ENCODE measurements around the gene USP33.
"Not testable (repeated sequence)": the region's sequence is repeated elsewhere in the genome, so short reads cannot be mapped to it uniquely, and the experiment has no call there.

Gene USP33

DNA sequence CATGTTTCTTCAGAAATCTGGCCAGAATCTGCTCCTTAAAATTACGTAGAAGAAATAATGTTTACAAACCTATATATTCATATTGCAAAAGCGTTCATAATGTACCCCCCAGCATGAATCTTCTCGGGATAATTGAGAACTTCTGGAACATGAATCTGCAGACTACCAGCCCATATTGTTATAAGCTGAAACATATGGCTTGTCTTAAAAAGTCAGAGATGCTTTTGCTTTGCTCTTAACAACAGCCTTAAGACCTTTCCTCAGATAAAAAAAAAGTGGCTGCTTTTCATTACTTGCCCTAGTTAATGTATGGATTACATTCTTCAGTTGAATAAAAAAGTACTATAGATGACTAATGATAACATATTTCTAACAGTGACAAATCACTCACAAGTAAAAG is 62.2 kb downstream of the USP33 start:
- H3K27ac ChIP-seq (ENCODE audit: low read depth, low read length) = no peak overlapping the region
- no peaks in the 10 kb centered on the region for H3K27me3 ChIP-seq (ENCODE audit: control insufficient read depth in 1 of 2, insufficient read depth in 2 of 2, low read length in 2 of 2)
- no peak overlapping the region for H3K9ac ChIP-seq (ENCODE audit: low read depth in 1 of 2, low read length in 2 of 2)
- H3K4me1 ChIP-seq (ENCODE audit: control insufficient read depth in 1 of 2, insufficient read depth in 2 of 2, low read length in 2 of 2) = no peaks in the 10 kb centered on the region
- peaks cover 0 to 29% of the 10 kb centered on the region in 2 donors for H3K36me3 ChIP-seq (ENCODE audit: control insufficient read depth in 1 of 2, insufficient read depth in 2 of 2, low read length in 2 of 2)
- no peaks in the 10 kb centered on the region for H3K9me3 ChIP-seq (ENCODE audit: control insufficient read depth in 1 of 2, low read length in 2 of 2)
- no peak overlapping the region for H3K4me3 ChIP-seq (ENCODE audit: low read depth in 1 of 2, low read length in 2 of 2)

DNA sequence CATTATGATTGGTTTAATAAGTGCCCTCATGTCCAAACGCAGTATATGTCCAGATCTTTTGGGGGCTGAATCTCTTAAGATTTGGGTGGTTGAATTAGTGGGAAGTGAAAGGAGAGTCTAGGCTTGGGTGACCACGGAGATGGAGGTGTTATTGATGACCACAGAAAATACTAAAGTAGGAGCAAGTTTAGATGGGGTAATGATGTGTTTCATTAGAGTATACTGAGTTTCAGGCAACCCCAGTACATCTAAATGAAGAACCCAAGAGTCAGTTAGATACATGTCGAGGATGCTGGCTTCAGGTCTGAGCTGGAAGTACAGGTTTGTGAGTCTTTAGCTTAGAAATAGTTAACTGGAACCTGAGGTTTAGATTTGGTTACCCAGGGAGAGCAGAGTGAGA is 70.7 kb downstream of the USP33 start:
- Histone ChIP-seq H3K9ac (ENCODE audit: low read depth in 1 of 2, low read length in 2 of 2) (no peak overlapping the region), H3K27ac (ENCODE audit: low read depth, low read length) (no peak overlapping the region), H3K27me3 (ENCODE audit: control insufficient read depth in 1 of 2, insufficient read depth in 2 of 2, low read length in 2 of 2) (no peaks in the 10 kb centered on the region), H3K36me3 (ENCODE audit: control insufficient read depth in 1 of 2, insufficient read depth in 2 of 2, low read length in 2 of 2) (peaks cover 0 to 7% of the 10 kb centered on the region in 2 donors), H3K4me1 (ENCODE audit: control insufficient read depth in 1 of 2, insufficient read depth in 2 of 2, low read length in 2 of 2) (peaks cover 3 to 4% of the 10 kb centered on the region in 2 donors), H3K4me3 (ENCODE audit: low read depth in 1 of 2, low read length in 2 of 2) (no peak overlapping the region), H3K9me3 (ENCODE audit: control insufficient read depth in 1 of 2, low read length in 2 of 2) (no peaks in the 10 kb centered on the region)

- Histone ChIP-seq H3K4me1 (ENCODE audit: control insufficient read depth in 1 of 2, insufficient read depth in 2 of 2, low read length in 2 of 2) (peaks cover 7 to 8% of the 10 kb centered on the region in 2 donors), H3K9ac (ENCODE audit: low read depth in 1 of 2, low read length in 2 of 2) (no peak overlapping the region), H3K36me3 (ENCODE audit: control insufficient read depth in 1 of 2, insufficient read depth in 2 of 2, low read length in 2 of 2) (no peaks in the 10 kb centered on the region), H3K27me3 (ENCODE audit: control insufficient read depth in 1 of 2, insufficient read depth in 2 of 2, low read length in 2 of 2) (no peaks in the 10 kb centered on the region), H3K4me3 (ENCODE audit: low read depth in 1 of 2, low read length in 2 of 2) (peak overlapping the region in 1 of 2 donors; percentile 40), H3K9me3 (ENCODE audit: control insufficient read depth in 1 of 2, low read length in 2 of 2) (no peaks in the 10 kb centered on the region), H3K27ac (ENCODE audit: low read depth, low read length) (no peak overlapping the region)
These were observed 72.1 kb downstream of the USP33 start for GRCh38 chr1:77687519-77687906.

GRCh38 chr1:77686796-77687518 is 72.7 kb downstream of the USP33 start:
- no peak overlapping the region for H3K27ac ChIP-seq (ENCODE audit: low read depth, low read length)
- H3K9ac ChIP-seq (ENCODE audit: low read depth in 1 of 2, low read length in 2 of 2) = no peak overlapping the region
- H3K36me3 ChIP-seq (ENCODE audit: control insufficient read depth in 1 of 2, insufficient read depth in 2 of 2, low read length in 2 of 2) = no peaks in the 10 kb centered on the region
- no peaks in the 10 kb centered on the region for H3K27me3 ChIP-seq (ENCODE audit: control insufficient read depth in 1 of 2, insufficient read depth in 2 of 2, low read length in 2 of 2)
- peaks cover 7 to 8% of the 10 kb centered on the region in 2 donors for H3K4me1 ChIP-seq (ENCODE audit: control insufficient read depth in 1 of 2, insufficient read depth in 2 of 2, low read length in 2 of 2)
- no peak overlapping the region for H3K4me3 ChIP-seq (ENCODE audit: low read depth in 1 of 2, low read length in 2 of 2)
- peaks cover 0 to 2% of the 10 kb centered on the region in 2 donors for H3K9me3 ChIP-seq (ENCODE audit: control insufficient read depth in 1 of 2, low read length in 2 of 2)

DNA sequence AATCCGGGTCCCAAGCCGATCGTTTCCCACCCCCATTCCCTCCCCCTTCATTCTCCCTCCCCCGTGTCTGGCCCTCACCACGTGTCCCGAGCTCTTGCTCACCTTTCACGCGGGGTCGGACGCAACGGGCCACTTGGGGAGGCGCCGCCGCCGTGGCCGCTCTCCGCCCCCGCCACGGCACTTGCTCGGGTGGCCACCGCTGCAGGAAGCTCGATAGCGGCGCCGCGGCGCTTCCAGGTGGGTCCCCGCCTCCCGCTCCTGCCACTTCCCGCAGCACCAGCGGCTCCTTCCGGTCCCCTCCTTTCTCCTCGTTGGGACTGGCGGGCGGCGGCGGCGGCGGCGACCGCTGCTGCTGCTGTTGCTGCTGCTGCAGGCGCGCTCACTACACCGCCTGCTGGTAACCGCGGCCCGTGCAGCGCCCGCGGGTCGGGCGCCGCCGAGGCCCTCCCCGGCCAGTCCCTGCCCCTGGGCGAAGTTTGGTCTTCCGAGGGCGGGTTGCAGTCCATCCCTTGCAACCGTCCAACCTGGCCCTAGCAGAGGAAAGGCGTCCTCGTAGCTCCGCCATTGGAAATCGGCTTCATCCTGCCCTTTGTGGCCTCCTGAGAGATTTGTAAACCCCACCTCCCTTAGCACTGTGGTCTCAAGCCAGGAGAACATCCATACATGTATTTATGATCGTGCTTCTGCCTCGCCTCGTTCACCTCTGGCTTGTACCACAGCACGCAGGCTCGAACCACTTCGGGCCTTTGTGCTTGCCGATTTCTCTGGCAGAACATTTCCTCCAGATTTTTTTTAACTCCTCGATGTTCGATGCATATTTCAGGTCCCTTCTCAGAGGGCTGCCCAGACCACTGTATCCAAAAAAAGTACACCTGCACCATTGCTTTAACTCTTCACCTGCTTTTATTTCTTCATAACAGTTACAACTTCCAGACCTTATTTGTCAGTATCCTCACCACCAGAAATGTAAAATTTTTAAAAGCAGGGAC is 76.2 kb downstream of the USP33 start:
- Histone ChIP-seq H3K9ac (ENCODE audit: low read depth in 1 of 2, low read length in 2 of 2) (peak overlapping the region; percentile 79 to 96), H3K4me1 (ENCODE audit: control insufficient read depth in 1 of 2, insufficient read depth in 2 of 2, low read length in 2 of 2) (peaks cover 32 to 36% of the 10 kb centered on the region in 2 donors), H3K36me3 (ENCODE audit: control insufficient read depth in 1 of 2, insufficient read depth in 2 of 2, low read length in 2 of 2) (no peaks in the 10 kb centered on the region), H3K27ac (ENCODE audit: low read depth, low read length) (peak overlapping the region; percentile 96), H3K27me3 (ENCODE audit: control insufficient read depth in 1 of 2, insufficient read depth in 2 of 2, low read length in 2 of 2) (no peaks in the 10 kb centered on the region), H3K4me3 (ENCODE audit: low read depth in 1 of 2, low read length in 2 of 2) (peak overlapping the region; percentile 96 to 98), H3K9me3 (ENCODE audit: control insufficient read depth in 1 of 2, low read length in 2 of 2) (peaks cover 0 to 2% of the 10 kb centered on the region in 2 donors)

GRCh38 chr1:77682460-77683159 is 77.0 kb downstream of the USP33 start, which contains the start of gene ZZZ3:
ZZZ3 (minus strand) TSS chr1:77682658; CDS start chr1:77633354, 49,304 bp downstream.
- Histone ChIP-seq H3K9me3 (ENCODE audit: control insufficient read depth in 1 of 2, low read length in 2 of 2) (peaks cover 0 to 2% of the 10 kb centered on the region in 2 donors), H3K27me3 (ENCODE audit: control insufficient read depth in 1 of 2, insufficient read depth in 2 of 2, low read length in 2 of 2) (no peaks in the 10 kb centered on the region), H3K4me1 (ENCODE audit: control insufficient read depth in 1 of 2, insufficient read depth in 2 of 2, low read length in 2 of 2) (peaks cover 32 to 44% of the 10 kb centered on the region in 2 donors), H3K9ac (ENCODE audit: low read depth in 1 of 2, low read length in 2 of 2) (peak within 1 kb of the TSS; percentile 91 to 96), H3K4me3 (ENCODE audit: low read depth in 1 of 2, low read length in 2 of 2) (peak within 1 kb of the TSS; percentile 96 to 98), H3K36me3 (ENCODE audit: control insufficient read depth in 1 of 2, insufficient read depth in 2 of 2, low read length in 2 of 2) (no peaks in the 10 kb centered on the region), H3K27ac (ENCODE audit: low read depth, low read length) (peak within 1 kb of the TSS; percentile 96)

- Histone ChIP-seq H3K9me3 (ENCODE audit: control insufficient read depth in 1 of 2, low read length in 2 of 2) (peaks cover 0 to 2% of the 10 kb centered on the region in 2 donors), H3K27me3 (ENCODE audit: control insufficient read depth in 1 of 2, insufficient read depth in 2 of 2, low read length in 2 of 2) (no peaks in the 10 kb centered on the region), H3K4me3 (ENCODE audit: low read depth in 1 of 2, low read length in 2 of 2) (peak overlapping the region in 1 of 2 donors; percentile 12), H3K27ac (ENCODE audit: low read depth, low read length) (no peak overlapping the region), H3K4me1 (ENCODE audit: control insufficient read depth in 1 of 2, insufficient read depth in 2 of 2, low read length in 2 of 2) (peaks cover 32 to 45% of the 10 kb centered on the region in 2 donors), H3K9ac (ENCODE audit: low read depth in 1 of 2, low read length in 2 of 2) (no peak overlapping the region), H3K36me3 (ENCODE audit: control insufficient read depth in 1 of 2, insufficient read depth in 2 of 2, low read length in 2 of 2) (no peaks in the 10 kb centered on the region)
These were observed 79.5 kb downstream of the USP33 start for GRCh38 chr1:77680173-77680572.

DNA sequence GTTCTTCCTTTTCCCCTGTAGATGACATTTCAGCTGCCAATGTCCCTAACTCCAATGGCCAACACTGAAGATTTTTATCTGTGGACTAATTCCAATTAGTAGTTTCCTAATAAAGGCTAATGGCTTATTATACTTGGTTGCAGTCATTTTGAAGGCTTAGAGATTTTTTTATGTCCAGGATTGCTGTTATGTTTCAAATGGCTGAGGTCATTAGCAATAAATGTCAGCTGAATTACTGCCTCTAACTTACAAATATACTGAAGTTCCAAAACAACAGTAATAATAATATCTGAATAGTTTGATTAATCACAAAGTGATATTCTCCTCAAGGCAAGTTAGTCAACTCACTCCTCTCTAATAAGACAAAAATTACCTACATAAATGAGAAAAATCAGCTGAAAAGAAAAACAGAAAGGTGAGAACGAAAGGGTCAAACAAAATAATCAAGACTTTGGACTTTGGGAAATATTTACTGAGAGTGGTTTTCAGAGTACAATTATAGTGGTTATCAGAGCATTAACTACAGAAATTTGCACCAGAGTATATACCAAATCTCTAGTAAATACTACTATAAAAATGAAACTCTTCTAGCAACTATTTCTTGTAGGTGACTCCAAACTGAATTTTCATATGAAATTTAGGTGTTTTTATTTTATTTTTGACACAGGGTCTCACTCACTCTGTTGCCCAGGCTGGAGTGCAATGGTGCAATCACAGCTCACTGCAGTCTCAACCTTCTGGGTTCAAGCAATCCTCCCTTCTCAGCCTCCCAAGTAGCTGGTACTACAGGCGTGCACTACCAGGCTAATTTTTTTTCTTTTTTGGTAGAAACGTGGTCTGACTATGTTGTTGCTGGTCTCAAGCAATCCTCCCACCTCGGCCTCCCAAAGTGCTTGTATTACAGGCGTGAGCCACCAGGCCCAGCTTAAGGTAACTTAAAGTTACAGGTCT is 80.7 kb downstream of the USP33 start:
- Histone ChIP-seq H3K4me3 (ENCODE audit: low read depth in 1 of 2, low read length in 2 of 2) (no peak overlapping the region), H3K4me1 (ENCODE audit: control insufficient read depth in 1 of 2, insufficient read depth in 2 of 2, low read length in 2 of 2) (peaks cover 28 to 41% of the 10 kb centered on the region in 2 donors), H3K27ac (ENCODE audit: low read depth, low read length) (no peak overlapping the region), H3K36me3 (ENCODE audit: control insufficient read depth in 1 of 2, insufficient read depth in 2 of 2, low read length in 2 of 2) (no peaks in the 10 kb centered on the region), H3K9ac (ENCODE audit: low read depth in 1 of 2, low read length in 2 of 2) (no peak overlapping the region), H3K27me3 (ENCODE audit: control insufficient read depth in 1 of 2, insufficient read depth in 2 of 2, low read length in 2 of 2) (no peaks in the 10 kb centered on the region), H3K9me3 (ENCODE audit: control insufficient read depth in 1 of 2, low read length in 2 of 2) (peaks cover 0 to 2% of the 10 kb centered on the region in 2 donors)

DNA sequence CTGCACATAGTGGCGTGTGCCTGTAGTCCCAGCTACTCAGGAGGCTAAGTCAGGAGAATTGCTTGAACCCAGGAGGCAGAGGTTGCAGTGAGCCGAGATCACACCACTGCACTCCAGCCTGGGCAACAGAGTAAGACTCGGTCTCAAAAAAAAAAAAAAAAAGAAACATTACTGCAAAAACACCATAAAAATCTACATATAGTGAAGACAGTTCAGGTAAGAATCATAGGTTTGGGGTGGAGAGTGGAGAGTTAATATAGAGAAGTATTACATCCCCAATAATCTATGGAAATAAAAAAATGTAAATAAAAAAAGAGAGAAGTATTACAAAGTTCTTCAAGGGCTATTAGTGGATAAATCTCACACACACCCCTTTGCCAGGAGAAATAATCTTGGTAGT is 84.8 kb downstream of the USP33 start:
- not testable (repeated sequence) for H3K4me3 ChIP-seq (ENCODE audit: low read depth in 1 of 2, low read length in 2 of 2); H3K9ac ChIP-seq (ENCODE audit: low read depth in 1 of 2, low read length in 2 of 2); H3K27ac ChIP-seq (ENCODE audit: low read depth, low read length); H3K9me3 ChIP-seq (ENCODE audit: control insufficient read depth in 1 of 2, low read length in 2 of 2); H3K36me3 ChIP-seq (ENCODE audit: control insufficient read depth in 1 of 2, insufficient read depth in 2 of 2, low read length in 2 of 2); H3K27me3 ChIP-seq (ENCODE audit: control insufficient read depth in 1 of 2, insufficient read depth in 2 of 2, low read length in 2 of 2)
- H3K4me1 ChIP-seq (ENCODE audit: control insufficient read depth in 1 of 2, insufficient read depth in 2 of 2, low read length in 2 of 2) = peaks cover 11 to 30% of the 10 kb centered on the region in 2 donors

All from duodenal mucosa (tissue), 2 donors.